ENCODE results near the gene FCER2. TPM values are rescaled to one million over a fixed set of nuclear protein-coding genes. Genes with fewer than 3 reads are reported as not detected.
"Not testable (repeated sequence)": the region's sequence is repeated elsewhere in the genome, so short reads cannot be mapped to it uniquely, and the experiment has no call there.

Gene FCER2
- total RNA-seq, 1 experiment from 2014 or later: 0.48 TPM

DNA sequence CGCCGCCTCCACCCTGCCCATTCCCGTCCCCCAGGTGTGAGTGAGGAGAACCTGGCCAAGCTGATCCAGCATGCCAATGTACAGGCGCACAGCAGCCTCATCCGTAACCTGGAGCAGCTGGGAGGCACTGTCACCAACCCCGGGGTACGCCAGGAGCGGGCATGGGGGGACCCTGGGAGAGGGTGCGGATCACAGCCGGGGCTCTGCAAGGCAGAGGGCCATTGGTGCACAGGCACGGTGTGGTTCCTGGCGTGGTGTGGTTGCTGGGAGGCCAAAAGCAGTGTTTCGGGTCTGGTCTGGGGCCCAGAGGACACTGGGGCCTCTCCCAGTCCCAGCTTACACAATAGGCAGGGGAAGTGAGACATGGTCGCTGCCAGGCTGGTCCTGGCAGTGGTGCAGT lies 56.8 kb downstream of the FCER2 start:
- no peak for TF ChIP-seq FOXP1 (CRISPR knock-in tag; IDR thresholded peaks at IDR 0.05; ENCODE audit: borderline replicate concordance)
- no peak for TF ChIP-seq ZNF396 (CRISPR knock-in tag; IDR thresholded peaks at IDR 0.05; ENCODE audit: borderline replicate concordance)
- TF ChIP-seq CREM (CRISPR knock-in tag; IDR thresholded peaks at IDR 0.05): no peak
- TF ChIP-seq, protein P1, sequence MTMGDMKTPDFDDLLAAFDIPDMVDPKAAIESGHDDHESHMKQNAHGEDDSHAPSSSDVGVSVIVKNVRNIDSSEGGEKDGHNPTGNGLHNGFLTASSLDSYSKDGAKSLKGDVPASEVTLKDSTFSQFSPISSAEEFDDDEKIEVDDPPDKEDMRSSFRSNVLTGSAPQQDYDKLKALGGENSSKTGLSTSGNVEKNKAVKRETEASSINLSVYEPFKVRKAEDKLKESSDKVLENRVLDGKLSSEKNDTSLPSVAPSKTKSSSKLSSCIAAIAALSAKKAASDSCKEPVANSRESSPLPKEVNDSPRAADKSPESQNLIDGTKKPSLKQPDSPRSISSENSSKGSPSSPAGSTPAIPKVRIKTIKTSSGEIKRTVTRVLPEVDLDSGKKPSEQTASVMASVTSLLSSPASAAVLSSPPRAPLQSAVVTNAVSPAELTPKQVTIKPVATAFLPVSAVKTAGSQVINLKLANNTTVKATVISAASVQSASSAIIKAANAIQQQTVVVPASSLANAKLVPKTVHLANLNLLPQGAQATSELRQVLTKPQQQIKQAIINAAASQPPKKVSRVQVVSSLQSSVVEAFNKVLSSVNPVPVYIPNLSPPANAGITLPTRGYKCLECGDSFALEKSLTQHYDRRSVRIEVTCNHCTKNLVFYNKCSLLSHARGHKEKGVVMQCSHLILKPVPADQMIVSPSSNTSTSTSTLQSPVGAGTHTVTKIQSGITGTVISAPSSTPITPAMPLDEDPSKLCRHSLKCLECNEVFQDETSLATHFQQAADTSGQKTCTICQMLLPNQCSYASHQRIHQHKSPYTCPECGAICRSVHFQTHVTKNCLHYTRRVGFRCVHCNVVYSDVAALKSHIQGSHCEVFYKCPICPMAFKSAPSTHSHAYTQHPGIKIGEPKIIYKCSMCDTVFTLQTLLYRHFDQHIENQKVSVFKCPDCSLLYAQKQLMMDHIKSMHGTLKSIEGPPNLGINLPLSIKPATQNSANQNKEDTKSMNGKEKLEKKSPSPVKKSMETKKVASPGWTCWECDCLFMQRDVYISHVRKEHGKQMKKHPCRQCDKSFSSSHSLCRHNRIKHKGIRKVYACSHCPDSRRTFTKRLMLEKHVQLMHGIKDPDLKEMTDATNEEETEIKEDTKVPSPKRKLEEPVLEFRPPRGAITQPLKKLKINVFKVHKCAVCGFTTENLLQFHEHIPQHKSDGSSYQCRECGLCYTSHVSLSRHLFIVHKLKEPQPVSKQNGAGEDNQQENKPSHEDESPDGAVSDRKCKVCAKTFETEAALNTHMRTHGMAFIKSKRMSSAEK (CRISPR knock-in tag; IDR thresholded peaks at IDR 0.05; ENCODE audit: borderline replicate concordance): no peak
- TF ChIP-seq MXD4 (CRISPR knock-in tag; IDR thresholded peaks at IDR 0.05; ENCODE audit: borderline replicate concordance): no peak
- TF ChIP-seq, protein P2, sequence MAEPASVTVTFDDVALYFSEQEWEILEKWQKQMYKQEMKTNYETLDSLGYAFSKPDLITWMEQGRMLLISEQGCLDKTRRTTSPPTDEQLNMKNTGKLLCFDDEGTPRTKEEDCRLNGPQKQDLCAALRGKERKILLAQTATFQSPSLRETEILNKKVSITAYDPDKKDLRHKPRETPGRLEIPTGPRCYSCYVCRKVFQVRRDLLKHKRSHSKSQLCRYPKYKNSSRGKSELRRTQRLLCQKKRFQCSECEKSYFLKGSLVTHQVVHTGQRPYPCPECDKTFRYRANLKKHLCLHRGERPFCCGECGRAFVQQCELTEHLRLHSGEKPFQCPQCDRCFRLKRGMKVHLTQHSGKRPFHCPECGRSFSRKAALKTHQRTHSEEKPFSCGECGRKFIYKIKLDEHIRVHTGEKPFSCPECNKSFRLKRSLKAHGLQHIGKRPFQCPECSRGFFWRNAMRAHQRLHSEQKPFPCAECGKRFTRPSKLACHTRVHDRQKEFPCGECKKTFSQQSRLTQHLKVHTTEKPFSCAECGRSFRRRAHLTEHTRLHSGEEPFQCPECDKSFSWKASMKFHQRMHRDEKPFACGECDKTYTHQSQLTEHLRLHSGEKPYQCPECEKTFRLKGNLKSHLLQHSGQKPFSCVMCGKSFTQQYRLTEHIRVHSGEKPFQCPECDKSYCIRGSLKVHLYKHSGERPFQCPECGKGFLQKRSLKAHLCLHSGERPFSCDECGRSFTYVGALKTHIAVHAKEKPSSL (CRISPR knock-in tag; conservative IDR thresholded peaks at IDR 0.05): no peak
- TF ChIP-seq, protein P3, sequence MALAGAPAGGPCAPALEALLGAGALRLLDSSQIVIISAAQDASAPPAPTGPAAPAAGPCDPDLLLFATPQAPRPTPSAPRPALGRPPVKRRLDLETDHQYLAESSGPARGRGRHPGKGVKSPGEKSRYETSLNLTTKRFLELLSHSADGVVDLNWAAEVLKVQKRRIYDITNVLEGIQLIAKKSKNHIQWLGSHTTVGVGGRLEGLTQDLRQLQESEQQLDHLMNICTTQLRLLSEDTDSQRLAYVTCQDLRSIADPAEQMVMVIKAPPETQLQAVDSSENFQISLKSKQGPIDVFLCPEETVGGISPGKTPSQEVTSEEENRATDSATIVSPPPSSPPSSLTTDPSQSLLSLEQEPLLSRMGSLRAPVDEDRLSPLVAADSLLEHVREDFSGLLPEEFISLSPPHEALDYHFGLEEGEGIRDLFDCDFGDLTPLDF (CRISPR knock-in tag; IDR thresholded peaks at IDR 0.05): no peak
- H3K9me3 Mint-ChIP-seq: peaks cover 2% of the 10 kb centered on the region
- ATAC-seq (no peak), DNase-seq (ENCODE audit: low spot score) (no peak)
- CTCF ChIA-PET: no interaction called here
- H3K4me3 Mint-ChIP-seq: no peak overlapping the region
- H3K36me3 Mint-ChIP-seq: peaks cover under 1% of the 10 kb centered on the region; the same call in 1 of the 2 replicates
- no peak overlapping the region for H3K27ac Mint-ChIP-seq
- no peaks in the 10 kb centered on the region for H3K4me1 Mint-ChIP-seq
- POLR2A ChIA-PET: no interaction called here
- peaks cover 3% of the 10 kb centered on the region; the same call in 1 of the 2 replicates for H3K27me3 Mint-ChIP-seq (ENCODE audit: low read depth)

DNA sequence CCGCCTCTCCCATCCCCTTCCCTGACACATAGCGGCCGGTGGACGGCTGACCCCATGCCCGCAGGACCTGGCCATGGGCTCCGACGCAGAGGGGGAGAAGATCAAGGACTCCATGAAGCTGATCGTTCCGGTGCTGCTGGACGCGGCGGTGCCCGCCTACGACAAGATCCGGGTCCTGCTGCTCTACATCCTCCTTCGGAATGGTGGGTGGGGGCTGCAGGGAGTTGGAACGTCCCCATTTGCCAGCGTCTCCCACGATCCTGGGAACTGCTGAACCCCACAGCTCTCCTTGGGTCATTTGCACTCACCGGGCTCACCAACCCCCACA lies 57.4 kb downstream of the FCER2 start:
- H3K27me3 Mint-ChIP-seq (ENCODE audit: low read depth): no peaks in the 10 kb centered on the region
- TF ChIP-seq, protein P4, sequence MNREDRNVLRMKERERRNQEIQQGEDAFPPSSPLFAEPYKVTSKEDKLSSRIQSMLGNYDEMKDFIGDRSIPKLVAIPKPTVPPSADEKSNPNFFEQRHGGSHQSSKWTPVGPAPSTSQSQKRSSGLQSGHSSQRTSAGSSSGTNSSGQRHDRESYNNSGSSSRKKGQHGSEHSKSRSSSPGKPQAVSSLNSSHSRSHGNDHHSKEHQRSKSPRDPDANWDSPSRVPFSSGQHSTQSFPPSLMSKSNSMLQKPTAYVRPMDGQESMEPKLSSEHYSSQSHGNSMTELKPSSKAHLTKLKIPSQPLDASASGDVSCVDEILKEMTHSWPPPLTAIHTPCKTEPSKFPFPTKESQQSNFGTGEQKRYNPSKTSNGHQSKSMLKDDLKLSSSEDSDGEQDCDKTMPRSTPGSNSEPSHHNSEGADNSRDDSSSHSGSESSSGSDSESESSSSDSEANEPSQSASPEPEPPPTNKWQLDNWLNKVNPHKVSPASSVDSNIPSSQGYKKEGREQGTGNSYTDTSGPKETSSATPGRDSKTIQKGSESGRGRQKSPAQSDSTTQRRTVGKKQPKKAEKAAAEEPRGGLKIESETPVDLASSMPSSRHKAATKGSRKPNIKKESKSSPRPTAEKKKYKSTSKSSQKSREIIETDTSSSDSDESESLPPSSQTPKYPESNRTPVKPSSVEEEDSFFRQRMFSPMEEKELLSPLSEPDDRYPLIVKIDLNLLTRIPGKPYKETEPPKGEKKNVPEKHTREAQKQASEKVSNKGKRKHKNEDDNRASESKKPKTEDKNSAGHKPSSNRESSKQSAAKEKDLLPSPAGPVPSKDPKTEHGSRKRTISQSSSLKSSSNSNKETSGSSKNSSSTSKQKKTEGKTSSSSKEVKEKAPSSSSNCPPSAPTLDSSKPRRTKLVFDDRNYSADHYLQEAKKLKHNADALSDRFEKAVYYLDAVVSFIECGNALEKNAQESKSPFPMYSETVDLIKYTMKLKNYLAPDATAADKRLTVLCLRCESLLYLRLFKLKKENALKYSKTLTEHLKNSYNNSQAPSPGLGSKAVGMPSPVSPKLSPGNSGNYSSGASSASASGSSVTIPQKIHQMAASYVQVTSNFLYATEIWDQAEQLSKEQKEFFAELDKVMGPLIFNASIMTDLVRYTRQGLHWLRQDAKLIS (CRISPR knock-in tag; IDR thresholded peaks at IDR 0.05; ENCODE audit: borderline replicate concordance): no peak
- TF ChIP-seq, protein P5, sequence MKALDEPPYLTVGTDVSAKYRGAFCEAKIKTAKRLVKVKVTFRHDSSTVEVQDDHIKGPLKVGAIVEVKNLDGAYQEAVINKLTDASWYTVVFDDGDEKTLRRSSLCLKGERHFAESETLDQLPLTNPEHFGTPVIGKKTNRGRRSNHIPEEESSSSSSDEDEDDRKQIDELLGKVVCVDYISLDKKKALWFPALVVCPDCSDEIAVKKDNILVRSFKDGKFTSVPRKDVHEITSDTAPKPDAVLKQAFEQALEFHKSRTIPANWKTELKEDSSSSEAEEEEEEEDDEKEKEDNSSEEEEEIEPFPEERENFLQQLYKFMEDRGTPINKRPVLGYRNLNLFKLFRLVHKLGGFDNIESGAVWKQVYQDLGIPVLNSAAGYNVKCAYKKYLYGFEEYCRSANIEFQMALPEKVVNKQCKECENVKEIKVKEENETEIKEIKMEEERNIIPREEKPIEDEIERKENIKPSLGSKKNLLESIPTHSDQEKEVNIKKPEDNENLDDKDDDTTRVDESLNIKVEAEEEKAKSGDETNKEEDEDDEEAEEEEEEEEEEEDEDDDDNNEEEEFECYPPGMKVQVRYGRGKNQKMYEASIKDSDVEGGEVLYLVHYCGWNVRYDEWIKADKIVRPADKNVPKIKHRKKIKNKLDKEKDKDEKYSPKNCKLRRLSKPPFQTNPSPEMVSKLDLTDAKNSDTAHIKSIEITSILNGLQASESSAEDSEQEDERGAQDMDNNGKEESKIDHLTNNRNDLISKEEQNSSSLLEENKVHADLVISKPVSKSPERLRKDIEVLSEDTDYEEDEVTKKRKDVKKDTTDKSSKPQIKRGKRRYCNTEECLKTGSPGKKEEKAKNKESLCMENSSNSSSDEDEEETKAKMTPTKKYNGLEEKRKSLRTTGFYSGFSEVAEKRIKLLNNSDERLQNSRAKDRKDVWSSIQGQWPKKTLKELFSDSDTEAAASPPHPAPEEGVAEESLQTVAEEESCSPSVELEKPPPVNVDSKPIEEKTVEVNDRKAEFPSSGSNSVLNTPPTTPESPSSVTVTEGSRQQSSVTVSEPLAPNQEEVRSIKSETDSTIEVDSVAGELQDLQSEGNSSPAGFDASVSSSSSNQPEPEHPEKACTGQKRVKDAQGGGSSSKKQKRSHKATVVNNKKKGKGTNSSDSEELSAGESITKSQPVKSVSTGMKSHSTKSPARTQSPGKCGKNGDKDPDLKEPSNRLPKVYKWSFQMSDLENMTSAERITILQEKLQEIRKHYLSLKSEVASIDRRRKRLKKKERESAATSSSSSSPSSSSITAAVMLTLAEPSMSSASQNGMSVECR (CRISPR knock-in tag; IDR thresholded peaks at IDR 0.05; ENCODE audit: borderline replicate concordance): no peak
- TF ChIP-seq NFYB (CRISPR knock-in tag; conservative IDR thresholded peaks at IDR 0.05; ENCODE audit: low read depth): no peak
- TF ChIP-seq FOXK1 (CRISPR knock-in tag; IDR thresholded peaks at IDR 0.05): no peak
- no peak for TF ChIP-seq EMX1 (CRISPR knock-in tag; IDR thresholded peaks at IDR 0.05)
- no peak for TF ChIP-seq ZNF263 (CRISPR knock-in tag; IDR thresholded peaks at IDR 0.05; ENCODE audit: low read depth)
- TF ChIP-seq HMGA2 (CRISPR knock-in tag; IDR thresholded peaks at IDR 0.05): no peak
- no peak overlapping the region for H3K4me3 Mint-ChIP-seq
- CTCF ChIA-PET: interaction anchor here (1.9 kb wide), 1 partner anchor 76 kb away, joined by 6 read pairs; no protein-coding TSS in a partner anchor
- POLR2A ChIA-PET: no interaction called here
- no peak for DNase-seq (ENCODE audit: low spot score)
- peaks cover 7% of the 10 kb centered on the region; the same call in 1 of the 2 replicates for H3K36me3 Mint-ChIP-seq
- H3K9me3 Mint-ChIP-seq: peaks cover 8% of the 10 kb centered on the region
- no peaks in the 10 kb centered on the region for H3K4me1 Mint-ChIP-seq
- ATAC-seq: no peak
- H3K27ac Mint-ChIP-seq: no peak overlapping the region

DNA sequence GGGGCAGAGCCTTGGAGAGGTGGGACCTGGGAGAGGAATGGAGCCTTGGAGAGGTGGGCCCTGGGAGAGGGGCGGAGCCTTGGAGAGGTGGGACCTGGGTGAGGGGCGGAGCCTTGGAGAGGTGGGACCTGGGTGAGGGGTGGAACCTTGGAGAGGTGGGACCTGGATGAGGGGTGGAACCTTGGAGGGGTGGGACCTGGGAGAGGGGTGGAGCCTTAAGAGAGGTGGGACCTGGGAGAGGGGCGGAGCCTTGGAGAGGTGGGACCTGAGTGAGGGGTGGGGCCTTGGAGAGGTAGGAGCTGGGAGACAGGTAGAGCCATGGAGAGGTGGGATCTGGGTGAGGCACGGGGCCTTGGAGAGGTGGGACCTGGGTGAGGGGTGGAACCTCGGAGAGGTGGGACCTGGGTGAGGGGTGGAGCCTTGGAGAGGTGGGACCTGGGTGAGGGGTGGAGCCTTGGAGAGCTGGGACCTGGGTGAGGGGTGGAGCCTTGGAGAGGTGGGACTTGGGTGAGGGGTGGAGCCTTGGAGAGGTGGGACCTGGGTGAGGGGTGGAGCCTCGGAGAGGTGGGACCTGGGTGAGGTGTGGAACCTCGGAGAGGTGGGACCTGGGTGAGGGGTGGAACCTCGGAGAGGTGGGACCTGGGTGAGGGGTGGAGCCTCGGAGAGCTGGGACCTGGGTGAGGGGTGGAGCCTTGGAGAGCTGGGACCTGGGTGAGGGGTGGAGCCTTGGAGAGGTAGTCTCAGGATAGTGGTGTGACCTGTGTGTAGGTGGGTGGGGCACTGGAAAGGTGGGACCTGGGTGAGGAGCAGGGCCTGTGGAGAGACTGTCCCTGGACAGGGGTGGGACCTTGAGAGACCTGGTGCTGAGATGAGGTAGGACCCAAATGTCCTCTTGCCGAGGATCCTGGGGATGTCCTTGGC lies 58.0 kb downstream of the FCER2 start:
- H3K36me3 Mint-ChIP-seq; POLR2A ChIA-PET; H3K4me1 Mint-ChIP-seq; H3K27me3 Mint-ChIP-seq (ENCODE audit: low read depth); H3K27ac Mint-ChIP-seq; H3K4me3 Mint-ChIP-seq; H3K9me3 Mint-ChIP-seq: not testable (repeated sequence)
- DNase-seq (ENCODE audit: low spot score) (peak; percentile 81), ATAC-seq (peak; percentile 37)
- CTCF ChIA-PET: interaction anchor here (0.6 to 2.8 kb wide), 3 partner anchors 37 to 76 kb away, joined by 3 to 37 read pairs (median 6); partner anchors contain the start of gene TRAPPC5

Measured in WTC11 (cell line).